Measurements from ENCODE around the gene PREX1. TPM values are rescaled to one million over a fixed set of nuclear protein-coding genes. Genes with fewer than 3 reads are reported as not detected.

The PREX1 gene
- total and polyA plus RNA-seq, 2 donors (not counting 3 experiments of a cell fraction or from before 2014, with no cell fraction given) = 51.3 to 72.9 TPM

- Histone ChIP-seq H3K27me3 (ENCODE audit: control insufficient read depth in 2 of 2, insufficient read depth in 2 of 2, low read length in 2 of 2) (no peaks in the 10 kb centered on the region), H3K79me2 (ENCODE audit: control insufficient read depth, insufficient read depth, low read length) (peaks cover 70% of the 10 kb centered on the region), H3K4me2 (ENCODE audit: insufficient read depth, low read length) (no peak overlapping the region), H3K36me3 (ENCODE audit: control insufficient read depth in 2 of 2, extremely low read depth in 1 of 2, insufficient read depth in 2 of 2, low read length in 2 of 2) (peaks cover 0 to 11% of the 10 kb centered on the region in 2 experiments), H3K9ac (replicated peaks; ENCODE audit: extremely low read depth, insufficient read depth, low read length) (no peak overlapping the region), H3K9me3 (replicated peaks; ENCODE audit: control insufficient read depth, insufficient read depth, low read length) (no peaks in the 10 kb centered on the region), H2AFZ (ENCODE audit: low read depth, low read length) (no peak overlapping the region), H3K9me1 (replicated peaks; ENCODE audit: control insufficient read depth, extremely low read depth, insufficient read depth, low read length) (no peaks in the 10 kb centered on the region), H3K27ac (ENCODE audit: insufficient read depth, low read depth, low read length) (no peak overlapping the region), H3K4me1 (ENCODE audit: control insufficient read depth, extremely low read depth, insufficient read depth, low read length) (peaks cover 29% of the 10 kb centered on the region), H4K20me1 (replicated peaks; ENCODE audit: control insufficient read depth, extremely low read depth, insufficient read depth, low read length) (no peaks in the 10 kb centered on the region), H3K4me3 (replicated peaks in 1 of 3; ENCODE audit: insufficient read depth in 1 of 3, low read depth in 1 of 3, low read length in 3 of 3) (no peak overlapping the region)
- dilution Hi-C loops (cut with MboI; ENCODE audit: extremely low pct_ligation_motif_present, low sequenced_read_pairs) (no loop called here), intact Hi-C loops (cut with micrococcal nuclease) (no loop called here)
- FAIRE-seq = no peak
- CTCF ChIA-PET = interaction anchor here (1.1 kb wide), 1 partner anchor 19 kb away, joined by 3 read pairs; no protein-coding TSS in a partner anchor
- BruUV-seq (replicated peaks) = no TSS peak
- no peak for DNase-seq (ENCODE audit: low read depth, low spot score)
- POLR2A ChIA-PET = no interaction called here
- TF ChIP-seq MAX (IDR thresholded peaks at IDR 0.05; ENCODE audit: insufficient read depth, insufficient read length) (no peak), GATA2 (IDR thresholded peaks at IDR 0.05; ENCODE audit: insufficient read depth, insufficient read length, low read depth, low read length) (no peak), MYC (IDR thresholded peaks at IDR 0.05; ENCODE audit: low read depth, low read length) (no peak), POLR2AphosphoS5 (IDR thresholded peaks at IDR 0.05; ENCODE audit: insufficient read depth, low read depth, low read length) (no peak), EZH2 (IDR thresholded peaks at IDR 0.05; ENCODE audit: borderline replicate concordance, low read depth, low read length, severe bottlenecking) (no peak), JUN (IDR thresholded peaks at IDR 0.05; ENCODE audit: borderline replicate concordance, insufficient read depth, insufficient read length, low read depth) (no peak), POLR2A (IDR thresholded peaks at IDR 0.05; ENCODE audit: low read depth, low read length) (no peak), FOS (IDR thresholded peaks at IDR 0.05; ENCODE audit: borderline replicate concordance, insufficient read depth, low read length) (no peak)
- TF ChIP-seq, protein P1, sequence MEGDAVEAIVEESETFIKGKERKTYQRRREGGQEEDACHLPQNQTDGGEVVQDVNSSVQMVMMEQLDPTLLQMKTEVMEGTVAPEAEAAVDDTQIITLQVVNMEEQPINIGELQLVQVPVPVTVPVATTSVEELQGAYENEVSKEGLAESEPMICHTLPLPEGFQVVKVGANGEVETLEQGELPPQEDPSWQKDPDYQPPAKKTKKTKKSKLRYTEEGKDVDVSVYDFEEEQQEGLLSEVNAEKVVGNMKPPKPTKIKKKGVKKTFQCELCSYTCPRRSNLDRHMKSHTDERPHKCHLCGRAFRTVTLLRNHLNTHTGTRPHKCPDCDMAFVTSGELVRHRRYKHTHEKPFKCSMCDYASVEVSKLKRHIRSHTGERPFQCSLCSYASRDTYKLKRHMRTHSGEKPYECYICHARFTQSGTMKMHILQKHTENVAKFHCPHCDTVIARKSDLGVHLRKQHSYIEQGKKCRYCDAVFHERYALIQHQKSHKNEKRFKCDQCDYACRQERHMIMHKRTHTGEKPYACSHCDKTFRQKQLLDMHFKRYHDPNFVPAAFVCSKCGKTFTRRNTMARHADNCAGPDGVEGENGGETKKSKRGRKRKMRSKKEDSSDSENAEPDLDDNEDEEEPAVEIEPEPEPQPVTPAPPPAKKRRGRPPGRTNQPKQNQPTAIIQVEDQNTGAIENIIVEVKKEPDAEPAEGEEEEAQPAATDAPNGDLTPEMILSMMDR (IDR thresholded peaks at IDR 0.05; ENCODE audit: extremely low read depth in 1 of 2, insufficient read depth in 1 of 2, low read depth in 1 of 2, low read length in 2 of 2) = no peak
Observed at GRCh38 chr20:48719598-48720255, 108.1 kb downstream of the PREX1 start.
